Measurements from ENCODE around the gene HSD17B1. TPM values are rescaled to one million over a fixed set of nuclear protein-coding genes. Genes with fewer than 3 reads are reported as not detected.

Gene HSD17B1
- total and polyA plus RNA-seq, 2 donors (not counting 3 experiments of a cell fraction or from before 2014, with no cell fraction given) = 0.22 to 1.0 TPM

- Histone ChIP-seq H3K79me2 (ENCODE audit: control insufficient read depth, insufficient read depth, low read length) (no peaks in the 10 kb centered on the region), H3K4me2 (ENCODE audit: insufficient read depth, low read length) (peak overlapping the region; percentile 48), H3K27ac (ENCODE audit: insufficient read depth, low read depth, low read length) (peak overlapping the region; percentile 100), H3K9me3 (replicated peaks; ENCODE audit: control insufficient read depth, insufficient read depth, low read length) (no peaks in the 10 kb centered on the region), H4K20me1 (replicated peaks; ENCODE audit: control insufficient read depth, extremely low read depth, insufficient read depth, low read length) (no peaks in the 10 kb centered on the region), H3K9ac (replicated peaks; ENCODE audit: extremely low read depth, insufficient read depth, low read length) (peak overlapping the region; percentile 97), H3K4me1 (ENCODE audit: control insufficient read depth, extremely low read depth, insufficient read depth, low read length) (peaks cover 59% of the 10 kb centered on the region), H2AFZ (ENCODE audit: low read depth, low read length) (no peak overlapping the region), H3K27me3 (ENCODE audit: control insufficient read depth in 2 of 2, insufficient read depth in 2 of 2, low read length in 2 of 2) (no peaks in the 10 kb centered on the region), H3K9me1 (replicated peaks; ENCODE audit: control insufficient read depth, extremely low read depth, insufficient read depth, low read length) (no peaks in the 10 kb centered on the region), H3K36me3 (ENCODE audit: control insufficient read depth in 2 of 2, extremely low read depth in 1 of 2, insufficient read depth in 2 of 2, low read length in 2 of 2) (no peaks in the 10 kb centered on the region), H3K4me3 (replicated peaks in 1 of 3; ENCODE audit: insufficient read depth in 1 of 3, low read depth in 1 of 3, low read length in 3 of 3) (no peak overlapping the region)
- TF ChIP-seq, protein P1, sequence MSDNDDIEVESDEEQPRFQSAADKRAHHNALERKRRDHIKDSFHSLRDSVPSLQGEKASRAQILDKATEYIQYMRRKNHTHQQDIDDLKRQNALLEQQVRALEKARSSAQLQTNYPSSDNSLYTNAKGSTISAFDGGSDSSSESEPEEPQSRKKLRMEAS (IDR thresholded peaks at IDR 0.05; ENCODE audit: insufficient read depth, insufficient read length) = no peak
- no peak for TF ChIP-seq POLR2A (IDR thresholded peaks at IDR 0.05; ENCODE audit: low read depth, low read length)
- no peak for TF ChIP-seq FOS (IDR thresholded peaks at IDR 0.05; ENCODE audit: borderline replicate concordance, insufficient read depth, low read length)
- TF ChIP-seq MYC (IDR thresholded peaks at IDR 0.05; ENCODE audit: low read depth, low read length) = no peak
- TF ChIP-seq, protein P2, sequence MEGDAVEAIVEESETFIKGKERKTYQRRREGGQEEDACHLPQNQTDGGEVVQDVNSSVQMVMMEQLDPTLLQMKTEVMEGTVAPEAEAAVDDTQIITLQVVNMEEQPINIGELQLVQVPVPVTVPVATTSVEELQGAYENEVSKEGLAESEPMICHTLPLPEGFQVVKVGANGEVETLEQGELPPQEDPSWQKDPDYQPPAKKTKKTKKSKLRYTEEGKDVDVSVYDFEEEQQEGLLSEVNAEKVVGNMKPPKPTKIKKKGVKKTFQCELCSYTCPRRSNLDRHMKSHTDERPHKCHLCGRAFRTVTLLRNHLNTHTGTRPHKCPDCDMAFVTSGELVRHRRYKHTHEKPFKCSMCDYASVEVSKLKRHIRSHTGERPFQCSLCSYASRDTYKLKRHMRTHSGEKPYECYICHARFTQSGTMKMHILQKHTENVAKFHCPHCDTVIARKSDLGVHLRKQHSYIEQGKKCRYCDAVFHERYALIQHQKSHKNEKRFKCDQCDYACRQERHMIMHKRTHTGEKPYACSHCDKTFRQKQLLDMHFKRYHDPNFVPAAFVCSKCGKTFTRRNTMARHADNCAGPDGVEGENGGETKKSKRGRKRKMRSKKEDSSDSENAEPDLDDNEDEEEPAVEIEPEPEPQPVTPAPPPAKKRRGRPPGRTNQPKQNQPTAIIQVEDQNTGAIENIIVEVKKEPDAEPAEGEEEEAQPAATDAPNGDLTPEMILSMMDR (IDR thresholded peaks at IDR 0.05; ENCODE audit: extremely low read depth in 1 of 2, insufficient read depth in 1 of 2, low read depth in 1 of 2, low read length in 2 of 2) = no peak
- no peak for TF ChIP-seq JUN (IDR thresholded peaks at IDR 0.05; ENCODE audit: borderline replicate concordance, insufficient read depth, insufficient read length, low read depth)
- no peak for TF ChIP-seq POLR2AphosphoS5 (IDR thresholded peaks at IDR 0.05; ENCODE audit: insufficient read depth, low read depth, low read length)
- TF ChIP-seq GATA2 (IDR thresholded peaks at IDR 0.05; ENCODE audit: insufficient read depth, insufficient read length, low read depth, low read length) = no peak
- no peak for TF ChIP-seq EZH2 (IDR thresholded peaks at IDR 0.05; ENCODE audit: borderline replicate concordance, low read depth, low read length, severe bottlenecking)
- no TSS peak for BruUV-seq (replicated peaks)
- peak; percentile 39 for DNase-seq (ENCODE audit: low read depth, low spot score)
- intact Hi-C loops (cut with micrococcal nuclease) (loop anchor here (10.0 kb wide), 2 partner anchors 386 to 496 kb away; partner anchors contain the start of gene NKIRAS2), dilution Hi-C loops (cut with MboI; ENCODE audit: extremely low pct_ligation_motif_present, low sequenced_read_pairs) (loop anchor here (25.0 kb wide), 1 partner anchor 184 kb away; no protein-coding TSS in a partner anchor)
- POLR2A ChIA-PET = interaction anchor here (1.7 to 4.5 kb wide), 3 partner anchors 98 to 209 kb away, joined by 5 to 38 read pairs (median 17); partner anchors contain the start of gene CAVIN1
- CTCF ChIA-PET = interaction anchor here (1.1 to 5.4 kb wide), 7 partner anchors 27 to 299 kb away, joined by 3 to 190 read pairs (median 9); partner anchors contain the start of gene STAT3
- no peak for FAIRE-seq
These were observed 31.7 kb upstream of the HSD17B1 start for GRCh38 chr17:42521036-42521435.
